ENCODE results near the gene UBC.
"Not testable (repeated sequence)": the region's sequence is repeated elsewhere in the genome, so short reads cannot be mapped to it uniquely, and the experiment has no call there.

UBC gene

DNA sequence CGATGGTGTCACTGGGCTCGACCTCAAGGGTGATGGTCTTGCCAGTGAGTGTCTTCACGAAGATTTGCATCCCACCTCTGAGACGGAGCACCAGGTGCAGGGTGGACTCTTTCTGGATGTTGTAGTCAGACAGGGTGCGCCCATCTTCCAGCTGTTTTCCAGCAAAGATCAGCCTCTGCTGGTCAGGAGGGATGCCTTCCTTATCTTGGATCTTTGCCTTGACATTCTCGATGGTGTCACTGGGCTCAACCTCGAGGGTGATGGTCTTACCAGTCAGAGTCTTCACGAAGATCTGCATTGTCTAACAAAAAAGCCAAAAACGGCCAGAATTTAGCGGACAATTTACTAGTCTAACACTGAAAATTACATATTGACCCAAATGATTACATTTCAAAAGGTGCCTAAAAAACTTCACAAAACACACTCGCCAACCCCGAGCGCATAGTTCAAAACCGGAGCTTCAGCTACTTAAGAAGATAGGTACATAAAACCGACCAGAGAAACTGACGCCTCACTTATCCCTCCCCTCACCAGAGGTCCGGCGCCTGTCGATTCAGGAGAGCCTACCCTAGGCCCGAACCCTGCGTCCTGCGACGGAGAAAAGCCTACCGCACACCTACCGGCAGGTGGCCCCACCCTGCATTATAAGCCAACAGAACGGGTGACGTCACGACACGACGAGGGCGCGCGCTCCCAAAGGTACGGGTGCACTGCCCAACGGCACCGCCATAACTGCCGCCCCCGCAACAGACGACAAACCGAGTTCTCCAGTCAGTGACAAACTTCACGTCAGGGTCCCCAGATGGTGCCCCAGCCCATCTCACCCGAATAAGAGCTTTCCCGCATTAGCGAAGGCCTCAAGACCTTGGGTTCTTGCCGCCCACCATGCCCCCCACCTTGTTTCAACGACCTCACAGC, 717 bp downstream of the UBC start:
- no peak for FAIRE-seq

DNA sequence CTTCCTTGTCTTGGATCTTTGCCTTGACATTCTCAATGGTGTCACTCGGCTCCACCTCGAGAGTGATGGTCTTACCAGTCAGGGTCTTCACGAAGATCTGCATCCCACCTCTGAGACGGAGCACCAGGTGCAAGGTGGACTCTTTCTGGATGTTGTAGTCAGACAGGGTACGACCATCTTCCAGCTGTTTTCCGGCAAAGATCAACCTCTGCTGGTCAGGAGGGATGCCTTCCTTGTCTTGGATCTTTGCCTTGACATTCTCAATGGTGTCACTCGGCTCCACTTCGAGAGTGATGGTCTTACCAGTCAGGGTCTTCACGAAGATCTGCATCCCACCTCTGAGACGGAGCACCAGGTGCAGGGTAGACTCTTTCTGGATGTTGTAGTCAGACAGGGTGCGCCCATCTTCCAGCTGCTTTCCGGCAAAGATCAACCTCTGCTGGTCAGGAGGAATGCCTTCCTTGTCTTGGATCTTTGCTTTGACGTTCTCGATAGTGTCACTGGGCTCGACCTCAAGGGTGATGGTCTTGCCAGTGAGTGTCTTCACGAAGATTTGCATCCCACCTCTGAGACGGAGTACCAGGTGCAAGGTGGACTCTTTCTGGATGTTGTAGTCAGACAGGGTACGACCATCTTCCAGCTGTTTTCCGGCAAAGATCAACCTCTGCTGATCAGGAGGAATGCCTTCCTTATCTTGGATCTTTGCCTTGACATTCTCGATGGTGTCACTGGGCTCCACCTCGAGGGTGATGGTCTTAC, 1.7 kb downstream of the UBC start:
- not testable (repeated sequence) for FAIRE-seq

DNA sequence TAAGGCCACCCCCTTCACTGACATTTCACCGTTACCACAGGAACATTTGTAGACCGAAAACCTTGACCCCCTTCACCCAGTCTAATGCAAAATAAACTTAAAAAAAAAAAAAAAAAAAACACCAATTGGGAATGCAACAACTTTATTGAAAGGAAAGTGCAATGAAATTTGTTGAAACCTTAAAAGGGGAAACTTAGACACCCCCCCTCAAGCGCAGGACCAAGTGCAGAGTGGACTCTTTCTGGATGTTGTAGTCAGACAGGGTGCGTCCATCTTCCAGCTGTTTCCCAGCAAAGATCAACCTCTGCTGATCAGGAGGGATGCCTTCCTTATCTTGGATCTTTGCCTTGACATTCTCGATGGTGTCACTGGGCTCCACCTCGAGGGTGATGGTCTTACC, 2.9 kb downstream of the UBC start:
- not testable (repeated sequence) for FAIRE-seq

DNA sequence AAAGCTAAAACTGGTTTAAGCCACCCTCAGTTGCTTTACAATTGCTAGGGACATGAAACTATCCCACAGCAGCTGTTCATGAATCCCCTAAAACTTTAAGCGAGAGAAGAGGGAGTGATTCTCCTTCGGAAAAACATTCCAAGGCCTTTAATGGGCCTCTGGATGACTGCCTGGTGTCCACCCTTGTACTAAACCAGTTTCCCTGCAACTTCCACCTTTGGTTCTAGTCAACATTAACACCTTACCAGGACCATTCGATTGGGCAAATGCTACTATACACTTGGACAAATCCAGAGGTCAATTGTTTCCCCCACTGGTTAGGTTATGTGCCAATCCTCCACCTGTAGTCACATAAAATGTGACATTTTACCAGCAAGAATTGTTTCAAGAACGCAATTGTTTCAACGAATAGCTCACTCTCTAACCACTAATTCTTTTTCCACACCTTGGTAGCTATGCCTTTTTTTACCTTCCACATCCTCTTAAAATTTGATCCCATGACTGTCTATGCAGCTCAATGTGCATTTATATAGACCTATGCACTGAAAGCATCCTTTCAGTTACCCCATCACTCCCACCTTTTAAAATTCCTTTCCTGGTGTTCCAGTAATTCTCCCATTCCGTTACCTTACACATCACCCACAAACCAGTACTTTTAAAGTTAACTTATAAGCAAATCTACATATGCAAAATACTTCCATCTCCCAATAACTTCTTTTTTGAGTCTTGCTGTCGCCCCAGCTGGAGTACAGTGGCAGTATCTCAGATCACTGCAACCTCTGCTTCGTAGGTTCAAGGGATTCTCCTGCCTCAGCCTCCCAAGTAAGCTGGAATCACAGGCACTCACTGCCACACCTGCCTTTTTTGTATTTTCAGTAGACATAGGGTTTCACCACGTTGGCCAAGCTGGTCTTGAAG, 3.6 kb downstream of the UBC start:
- no peak for FAIRE-seq

DNA sequence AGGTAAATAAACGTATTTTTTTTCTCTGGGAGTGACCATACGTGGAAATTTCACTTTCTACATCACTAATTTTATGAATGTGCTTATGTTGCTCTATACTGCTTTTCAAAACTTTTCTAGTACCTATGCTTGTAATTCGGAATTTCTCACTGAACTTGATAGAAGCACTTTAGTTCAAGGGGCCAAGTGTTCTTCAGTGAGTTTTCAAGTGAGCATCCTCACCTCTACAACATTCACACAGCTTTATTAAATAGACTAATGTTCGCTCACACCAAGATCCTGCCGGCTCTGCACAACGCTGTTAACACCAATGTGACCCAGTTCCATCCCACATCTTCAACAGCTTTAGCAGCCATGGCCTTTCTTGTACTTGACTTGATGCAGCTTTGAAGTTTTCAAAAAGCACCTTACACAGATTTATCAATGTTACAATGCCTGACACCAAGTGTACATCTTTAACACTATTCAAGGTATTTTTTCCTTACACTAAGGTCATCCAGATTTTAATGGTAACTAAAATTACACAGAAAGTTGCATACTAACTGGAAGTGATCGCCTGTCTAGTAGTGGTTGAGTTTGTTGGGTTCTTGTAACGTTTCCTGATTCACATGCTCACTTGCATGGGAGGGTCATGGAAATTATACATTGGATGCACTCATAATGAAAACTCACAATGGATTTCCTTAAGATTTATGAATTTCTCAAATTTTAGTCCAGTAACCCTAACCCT, 4.5 kb downstream of the UBC start:
- no peak for FAIRE-seq

DNA sequence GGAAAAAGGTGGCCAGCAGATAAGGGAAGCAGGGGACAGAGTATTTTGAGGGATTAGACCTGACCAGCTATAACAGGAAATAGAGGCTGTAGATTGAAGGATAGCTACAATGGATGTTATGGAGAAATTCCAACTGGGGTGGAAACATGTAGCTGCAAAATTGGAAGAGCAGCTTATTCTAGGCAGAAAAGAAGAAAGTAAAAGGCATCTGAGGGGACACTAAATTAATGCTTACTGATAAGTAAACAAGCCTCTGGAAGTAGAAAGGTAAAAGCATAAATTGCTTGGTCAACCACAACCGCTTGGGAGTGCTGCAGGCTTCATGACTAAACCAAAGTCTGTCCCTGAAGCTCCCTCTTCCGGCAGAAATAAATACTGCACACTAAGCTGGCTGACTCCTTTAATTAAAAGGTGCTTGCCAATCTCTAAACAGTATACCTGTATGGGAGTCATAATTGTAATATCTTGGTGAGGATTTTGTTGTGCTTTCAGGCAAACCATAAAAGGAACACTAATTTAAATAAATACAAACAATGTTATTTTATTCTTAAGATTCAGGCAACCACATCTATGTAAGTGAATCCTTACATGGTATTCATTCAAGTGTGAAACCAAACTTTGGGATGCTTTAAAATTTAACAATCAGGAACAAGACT, 7.7 kb downstream of the UBC start:
- FAIRE-seq = peak; percentile 96

DNA sequence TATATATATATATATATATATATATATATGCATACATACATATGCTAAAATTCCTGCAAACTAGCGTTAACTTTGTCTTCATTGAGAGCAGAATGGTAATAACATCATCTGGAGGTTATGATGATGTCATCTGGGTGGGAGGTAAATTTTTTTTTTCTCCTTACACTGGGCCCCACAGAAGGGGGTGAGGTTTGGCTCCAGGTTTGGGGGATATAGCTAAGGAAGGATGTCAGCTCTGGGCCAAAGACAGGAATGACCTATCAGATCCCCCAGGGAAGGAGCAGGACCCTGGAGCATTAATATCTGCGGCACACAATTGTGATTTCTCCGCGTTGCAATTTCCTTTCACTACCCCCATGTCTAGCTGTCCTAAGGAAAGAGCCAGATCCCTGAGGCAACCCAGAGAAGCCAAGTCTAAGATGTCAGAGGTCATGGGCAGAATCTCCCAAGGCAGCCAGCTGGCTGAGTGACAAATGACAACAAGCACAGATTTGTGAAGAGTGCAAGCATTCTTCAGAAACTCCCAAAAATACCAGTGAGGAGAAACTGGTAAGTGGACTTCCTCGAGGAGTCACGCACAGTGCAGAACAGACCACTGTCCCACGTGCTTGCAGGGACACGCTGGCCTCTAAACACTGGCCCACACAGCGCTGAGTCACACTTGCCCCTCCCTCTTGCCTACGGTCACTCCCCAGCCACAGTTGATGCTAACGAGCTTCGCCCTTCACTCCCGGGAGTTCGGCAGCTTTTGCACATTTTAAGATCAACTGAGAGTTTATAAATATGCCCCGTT, 9.9 kb downstream of the UBC start:
- FAIRE-seq = no peak

DNA sequence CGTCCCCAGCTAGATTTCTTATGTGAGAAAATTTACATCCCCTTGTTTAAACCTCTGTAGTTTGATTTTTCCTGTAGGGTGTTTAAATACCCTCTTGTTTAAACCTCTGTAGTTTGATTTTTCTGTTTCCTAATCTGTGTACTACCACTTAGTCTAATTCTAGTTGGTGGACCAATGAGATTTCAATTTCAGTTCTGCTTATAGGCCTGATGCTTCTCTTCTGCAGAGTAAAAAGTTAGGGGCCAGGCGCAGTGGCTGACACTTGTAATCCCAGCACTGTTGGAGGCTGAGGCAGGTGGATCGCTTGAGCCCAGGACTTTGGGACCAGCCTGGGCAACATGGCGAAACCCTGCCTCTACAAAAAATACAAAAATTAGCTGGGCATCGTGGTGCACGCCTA, 11.5 kb downstream of the UBC start:
- no peak for FAIRE-seq

DNA sequence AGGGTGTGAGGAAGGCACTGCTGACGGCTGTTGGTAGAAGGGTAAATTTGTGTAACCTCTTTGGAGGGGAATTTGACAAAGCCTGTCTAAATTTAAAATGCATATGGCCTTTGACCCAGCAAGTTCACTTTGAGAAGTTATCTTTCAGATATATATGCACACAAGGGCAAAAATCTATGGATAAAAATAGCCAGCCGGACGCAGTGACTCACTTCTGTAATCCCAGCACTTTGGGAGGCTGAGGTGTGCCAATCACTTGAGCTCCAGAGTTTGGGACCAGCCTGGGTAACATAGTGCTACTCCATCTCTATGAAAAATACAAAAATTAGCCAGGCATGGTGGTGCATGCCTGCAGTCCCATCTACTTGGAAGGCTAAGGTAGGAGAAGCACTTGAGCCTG, 13.4 kb downstream of the UBC start:
- FAIRE-seq = no peak

DNA sequence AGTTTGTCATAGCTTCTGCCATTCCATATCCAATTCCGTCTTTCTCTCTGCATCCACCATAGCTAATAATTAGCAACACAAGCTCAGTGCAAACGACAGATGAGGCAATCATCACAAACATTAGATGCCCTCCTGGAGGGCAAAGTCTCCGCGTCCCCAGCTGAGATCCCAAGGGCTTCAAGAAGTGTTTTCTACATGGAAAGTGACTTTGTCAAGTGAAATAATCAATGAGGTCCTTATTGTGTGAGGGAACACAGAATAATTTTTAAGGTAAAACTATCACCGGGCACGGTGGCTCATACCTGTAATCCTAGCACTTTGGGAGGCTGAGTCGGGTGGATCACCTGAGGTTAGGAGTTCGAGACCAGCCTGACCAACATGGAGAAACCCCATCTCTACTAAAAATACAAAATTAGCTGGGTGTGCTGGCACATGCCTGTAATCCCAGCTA, 14.1 kb downstream of the UBC start:
- FAIRE-seq = not testable (repeated sequence)

DNA sequence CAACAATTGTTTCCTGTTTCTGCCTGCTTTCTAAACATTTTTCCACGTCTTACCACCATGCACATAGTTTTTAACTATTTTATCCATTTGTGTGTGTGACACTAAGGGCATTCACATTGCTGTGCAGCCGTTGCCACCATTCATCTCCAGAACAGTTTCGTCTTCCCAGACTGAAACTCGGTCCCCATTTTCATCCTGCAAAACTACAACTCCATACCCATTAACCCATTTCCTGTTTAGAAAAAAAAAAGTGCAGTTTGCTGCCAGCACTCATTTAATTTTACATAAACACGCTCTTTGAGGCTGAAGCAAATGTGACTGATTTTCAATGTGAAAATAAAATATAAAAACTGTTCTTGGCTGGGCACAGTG, 15.5 kb downstream of the UBC start:
- FAIRE-seq = no peak

DNA sequence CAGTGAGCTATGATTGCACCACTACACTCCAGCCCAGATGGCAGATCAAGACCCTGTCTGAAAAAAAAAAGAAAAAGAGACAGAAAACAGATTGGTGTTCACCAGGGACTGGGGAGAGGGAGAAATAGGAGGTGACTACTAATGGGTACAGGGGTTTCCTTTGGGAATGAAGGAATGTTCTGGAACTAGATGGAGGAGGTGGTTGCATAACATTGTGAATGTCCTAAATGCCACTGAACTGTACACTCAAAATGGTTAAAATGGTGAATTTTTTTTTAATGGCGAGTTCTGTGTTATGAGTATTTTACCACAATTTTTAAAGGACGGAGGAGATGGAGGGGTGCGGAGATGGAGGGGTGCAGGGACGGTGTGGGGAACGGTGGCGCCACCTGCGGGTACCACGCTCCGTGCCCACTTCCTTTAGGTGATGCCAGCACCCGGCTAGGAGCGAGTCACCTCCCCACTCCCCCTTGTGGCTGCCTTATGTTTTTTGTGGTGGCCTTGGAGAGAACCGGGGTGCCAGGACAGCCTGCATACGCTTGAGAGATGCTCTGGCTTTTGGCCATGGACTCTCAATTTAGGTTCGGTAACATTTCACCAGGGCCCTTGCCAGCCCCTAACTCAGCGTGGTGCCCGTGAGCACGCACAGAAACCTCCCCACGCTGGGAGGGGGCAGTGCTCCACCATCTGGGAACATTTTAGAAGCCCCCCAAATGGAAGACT, 16.1 kb downstream of the UBC start:
- no peak for FAIRE-seq

DNA sequence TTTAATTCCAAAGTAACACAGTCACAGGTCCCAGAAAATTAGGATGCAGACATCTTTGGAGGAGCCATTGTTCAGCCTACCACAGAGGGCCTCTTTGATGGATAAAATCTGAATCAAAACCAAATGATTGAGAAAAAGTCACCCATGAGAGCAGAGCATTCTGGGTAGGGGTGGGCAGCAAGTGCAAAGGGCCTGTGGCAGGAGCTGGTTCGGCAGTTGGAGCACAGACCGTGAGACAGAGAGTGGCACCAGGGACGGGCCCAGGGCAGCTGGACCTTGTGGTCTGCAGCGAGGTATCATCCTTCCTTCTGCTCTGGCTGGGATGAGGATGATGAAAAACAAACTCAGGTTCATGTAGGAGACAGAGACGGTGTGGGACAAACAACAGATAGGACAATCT, 18.0 kb downstream of the UBC start:
- FAIRE-seq = no peak

DNA sequence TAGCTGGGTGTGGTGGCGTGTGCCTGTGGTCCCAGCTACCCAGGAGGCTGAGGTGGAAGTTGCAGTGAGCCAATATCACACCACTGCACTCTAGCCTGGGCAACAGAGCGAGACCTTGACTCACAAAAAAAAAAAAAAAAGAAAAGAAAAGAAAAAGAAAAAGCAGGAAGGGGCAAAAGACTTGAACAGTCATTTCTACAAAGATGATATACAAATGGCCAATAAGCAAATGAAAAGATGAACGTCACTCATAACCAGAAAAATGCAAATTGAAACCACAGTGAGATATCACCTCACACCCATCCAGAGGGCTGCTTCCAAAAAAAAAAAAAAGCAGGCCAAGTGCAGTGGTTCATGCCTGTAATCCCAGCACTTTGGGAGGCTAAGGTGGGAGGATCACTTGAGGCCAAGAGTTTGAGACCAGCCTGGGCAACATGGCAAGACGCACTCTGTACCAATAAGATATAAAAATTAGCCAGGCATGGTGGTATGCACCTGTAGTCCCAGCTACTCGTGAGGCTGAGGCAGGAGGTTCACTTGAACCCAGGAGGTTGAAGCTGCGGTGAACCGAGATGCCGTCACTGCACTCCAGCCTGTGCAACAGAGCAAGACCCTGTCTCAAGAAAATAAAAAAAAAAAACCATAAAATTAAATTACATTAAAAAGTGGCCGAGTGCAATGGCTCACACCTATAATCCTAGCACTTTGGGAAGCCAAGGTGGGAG, 20.5 kb downstream of the UBC start:
- FAIRE-seq = no peak

DNA sequence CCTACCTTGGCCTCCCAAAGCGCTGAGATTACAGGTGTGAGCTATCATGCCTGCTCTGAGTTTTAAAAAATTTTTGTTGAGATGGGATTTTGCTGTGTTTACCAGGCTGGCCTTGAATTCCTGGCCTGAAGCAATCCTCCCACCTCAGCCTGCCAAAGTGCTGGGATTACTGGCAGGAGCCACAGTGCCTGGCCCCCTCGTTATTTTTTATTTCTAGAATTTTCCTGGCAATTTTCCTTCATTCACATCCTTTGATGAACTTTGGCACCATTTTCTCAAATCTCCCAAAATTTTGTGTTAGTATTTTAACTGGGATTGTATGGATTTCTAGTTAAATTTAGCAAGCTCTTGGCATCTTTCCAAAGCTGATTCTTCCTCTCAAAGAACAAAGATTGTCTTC, 26.2 kb downstream of the UBC start:
- FAIRE-seq = no peak

DNA sequence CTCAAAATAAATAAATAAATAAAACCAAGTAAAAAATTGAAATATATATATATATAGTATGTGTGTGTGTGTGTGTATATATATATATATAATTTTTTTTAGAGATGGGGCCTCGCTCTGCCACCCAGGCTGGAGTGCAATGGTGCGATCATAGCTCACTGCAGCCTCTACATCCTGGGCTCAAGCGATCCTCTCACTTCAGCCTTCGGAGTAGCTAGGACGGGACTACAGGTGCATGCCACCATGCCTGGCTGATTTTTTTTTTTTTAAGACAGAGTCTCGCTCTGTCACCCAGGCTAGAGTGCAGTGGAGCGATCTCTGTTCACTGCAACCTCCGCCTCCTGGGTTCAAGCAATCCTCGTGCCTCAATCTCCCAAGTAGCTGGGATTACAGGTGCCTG, 26.7 kb downstream of the UBC start:
- not testable (repeated sequence) for FAIRE-seq

DNA sequence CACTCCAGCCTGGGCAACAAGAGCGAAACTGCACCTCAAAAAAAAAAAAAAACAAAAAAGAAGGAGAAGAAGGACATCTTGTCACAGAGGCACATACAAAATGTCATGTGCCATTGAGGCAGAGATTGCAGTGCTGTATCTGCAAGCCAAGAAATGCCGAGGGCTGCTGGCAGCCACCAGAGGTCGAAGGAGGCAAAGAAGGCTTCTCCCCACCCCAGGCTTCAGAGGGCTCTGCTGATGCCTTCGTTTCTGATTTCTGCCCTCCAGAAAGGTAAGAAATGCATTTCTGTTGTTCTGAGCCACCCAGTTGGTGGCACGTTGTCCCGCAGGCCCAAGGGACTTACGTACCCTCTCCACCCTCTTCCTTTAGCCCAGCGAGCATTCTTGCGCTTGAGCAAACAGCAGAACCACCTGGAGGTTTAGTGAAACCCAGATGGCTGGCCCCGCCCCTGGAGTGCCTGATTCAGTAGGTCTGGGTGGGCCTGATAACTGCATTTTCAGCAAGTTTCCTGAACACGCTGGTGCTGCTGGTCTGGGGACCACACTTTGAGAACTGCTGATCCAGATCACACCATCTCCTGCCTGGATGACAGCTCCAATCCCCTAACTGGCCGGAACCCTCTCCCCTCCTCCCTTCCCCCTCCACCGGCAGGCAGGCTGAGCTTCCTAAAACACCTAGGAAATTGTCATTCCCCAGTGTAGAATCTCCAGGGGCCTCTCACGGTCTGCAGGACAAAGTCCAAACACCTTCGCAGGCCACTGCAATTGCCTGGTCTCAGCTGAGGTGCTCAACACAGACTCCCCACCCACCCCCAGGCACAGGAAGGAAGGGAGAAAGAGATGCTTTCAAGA, 29.6 kb downstream of the UBC start:
- no peak for FAIRE-seq

Data from G401.6 (cell line).